ENCODE measurements around the gene NPFF.

The NPFF gene

DNA sequence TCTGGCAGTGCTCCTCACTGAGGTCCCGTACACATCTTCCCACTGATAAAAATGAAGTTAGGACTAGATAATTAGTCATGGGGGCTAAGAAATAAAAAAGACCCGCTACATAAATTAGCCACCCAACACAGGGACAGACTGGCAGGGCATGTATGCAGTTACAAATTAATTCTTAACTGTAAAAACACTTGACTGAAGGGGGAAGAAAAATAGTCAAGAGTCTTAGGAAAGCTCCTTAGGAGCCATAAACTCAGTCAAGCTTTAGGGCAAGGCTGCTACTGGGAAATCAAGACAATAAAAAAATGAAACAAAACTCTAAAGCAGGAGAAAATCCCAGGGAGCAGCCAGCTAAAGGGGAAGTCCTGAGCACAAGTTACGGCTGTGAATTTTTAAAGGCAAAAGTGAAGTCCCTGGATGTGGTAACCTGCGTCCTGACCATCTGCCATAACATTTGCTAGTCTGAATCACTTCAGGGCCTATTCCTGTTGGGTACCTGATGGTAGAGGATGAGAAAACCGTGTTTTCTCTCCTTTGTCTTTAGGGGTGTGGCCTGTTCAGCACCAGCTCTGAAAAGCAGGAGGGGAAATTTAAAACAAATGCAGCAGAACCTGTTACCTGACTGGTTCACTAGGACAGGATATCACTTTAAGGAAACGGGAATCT lies 7.5 kb upstream of the NPFF start:
- no peak for DNase-seq (ENCODE audit: low read depth)
- H3K4me3 ChIP-seq (ENCODE audit: low read length), result no peak overlapping the region
- TF ChIP-seq, protein P1, sequence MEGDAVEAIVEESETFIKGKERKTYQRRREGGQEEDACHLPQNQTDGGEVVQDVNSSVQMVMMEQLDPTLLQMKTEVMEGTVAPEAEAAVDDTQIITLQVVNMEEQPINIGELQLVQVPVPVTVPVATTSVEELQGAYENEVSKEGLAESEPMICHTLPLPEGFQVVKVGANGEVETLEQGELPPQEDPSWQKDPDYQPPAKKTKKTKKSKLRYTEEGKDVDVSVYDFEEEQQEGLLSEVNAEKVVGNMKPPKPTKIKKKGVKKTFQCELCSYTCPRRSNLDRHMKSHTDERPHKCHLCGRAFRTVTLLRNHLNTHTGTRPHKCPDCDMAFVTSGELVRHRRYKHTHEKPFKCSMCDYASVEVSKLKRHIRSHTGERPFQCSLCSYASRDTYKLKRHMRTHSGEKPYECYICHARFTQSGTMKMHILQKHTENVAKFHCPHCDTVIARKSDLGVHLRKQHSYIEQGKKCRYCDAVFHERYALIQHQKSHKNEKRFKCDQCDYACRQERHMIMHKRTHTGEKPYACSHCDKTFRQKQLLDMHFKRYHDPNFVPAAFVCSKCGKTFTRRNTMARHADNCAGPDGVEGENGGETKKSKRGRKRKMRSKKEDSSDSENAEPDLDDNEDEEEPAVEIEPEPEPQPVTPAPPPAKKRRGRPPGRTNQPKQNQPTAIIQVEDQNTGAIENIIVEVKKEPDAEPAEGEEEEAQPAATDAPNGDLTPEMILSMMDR (IDR thresholded peaks at IDR 0.05; ENCODE audit: insufficient read depth, low read depth, low read length, missing control alignments), result no peak

DNA sequence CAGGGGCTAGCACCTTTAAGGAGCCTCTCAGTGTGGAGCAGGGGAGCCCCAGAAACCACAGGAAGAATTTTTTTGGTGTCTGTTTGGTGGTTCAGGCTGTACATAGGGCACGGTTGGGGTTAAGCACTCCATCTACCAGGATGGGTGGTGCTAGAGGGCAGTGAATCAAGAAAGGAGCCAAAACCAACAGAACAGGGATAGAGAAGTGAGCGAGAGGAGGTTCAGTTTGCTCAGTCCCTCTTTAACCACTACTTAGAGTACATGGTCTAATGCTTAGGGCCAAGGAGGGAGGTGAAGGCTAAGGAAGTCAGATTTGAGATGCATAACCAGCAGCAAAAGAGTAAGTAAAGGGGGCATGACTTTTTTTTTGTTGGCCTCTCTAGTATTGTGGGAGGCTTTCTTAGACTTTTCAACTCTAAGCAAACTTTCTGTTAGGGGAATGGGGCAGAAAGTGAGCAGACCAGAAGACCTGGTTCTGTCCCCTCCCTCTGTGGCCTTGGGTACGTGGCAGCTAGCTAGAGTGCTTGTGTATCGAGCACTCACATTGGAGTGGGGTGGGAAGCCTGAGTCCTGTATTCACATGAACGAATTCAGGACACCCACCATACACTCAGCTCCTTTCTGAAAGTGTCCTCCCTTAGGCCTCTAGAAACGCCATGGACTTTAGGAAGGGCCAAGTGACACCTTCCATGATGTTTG lies 6.6 kb upstream of the NPFF start:
- H3K4me3 ChIP-seq (ENCODE audit: low read length), result no peak overlapping the region
- TF ChIP-seq, protein P1 (IDR thresholded peaks at IDR 0.05; ENCODE audit: insufficient read depth, low read depth, low read length, missing control alignments), result no peak
- DNase-seq (ENCODE audit: low read depth), result no peak

DNA sequence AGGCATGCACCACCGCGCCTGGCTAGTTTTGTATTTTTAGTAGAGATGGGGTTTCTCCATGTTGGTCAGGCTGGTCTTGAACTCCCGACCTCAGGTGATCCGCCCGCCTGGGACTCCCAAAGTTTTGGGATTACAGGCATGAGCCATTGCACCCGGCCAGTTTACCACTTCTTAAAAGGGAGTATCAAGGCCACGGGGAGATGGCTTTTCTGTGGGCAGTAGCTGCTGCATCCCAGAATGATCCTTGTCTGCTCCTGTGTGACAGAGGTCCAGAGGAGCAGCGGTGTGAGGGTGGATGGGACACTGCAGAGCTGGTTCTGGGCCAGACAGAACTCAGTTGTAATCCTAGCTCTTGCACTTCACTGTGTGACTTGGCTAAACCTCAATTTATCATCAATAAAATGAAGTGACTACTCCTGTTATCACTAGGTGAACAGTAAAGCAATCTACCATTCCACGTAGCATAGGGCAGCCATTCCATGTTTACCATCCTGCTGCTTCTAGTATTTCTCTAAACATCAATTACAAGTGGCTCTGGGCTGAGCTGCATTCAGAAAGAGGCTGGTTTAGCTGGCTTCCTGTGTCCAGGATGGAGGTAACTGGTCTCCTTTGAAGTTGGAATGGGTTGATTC lies 3.0 kb upstream of the NPFF start:
- no peak for DNase-seq (ENCODE audit: low read depth)
- TF ChIP-seq, protein P1 (IDR thresholded peaks at IDR 0.05; ENCODE audit: insufficient read depth, low read depth, low read length, missing control alignments), result no peak
- no peak overlapping the region for H3K4me3 ChIP-seq (ENCODE audit: low read length)

DNA sequence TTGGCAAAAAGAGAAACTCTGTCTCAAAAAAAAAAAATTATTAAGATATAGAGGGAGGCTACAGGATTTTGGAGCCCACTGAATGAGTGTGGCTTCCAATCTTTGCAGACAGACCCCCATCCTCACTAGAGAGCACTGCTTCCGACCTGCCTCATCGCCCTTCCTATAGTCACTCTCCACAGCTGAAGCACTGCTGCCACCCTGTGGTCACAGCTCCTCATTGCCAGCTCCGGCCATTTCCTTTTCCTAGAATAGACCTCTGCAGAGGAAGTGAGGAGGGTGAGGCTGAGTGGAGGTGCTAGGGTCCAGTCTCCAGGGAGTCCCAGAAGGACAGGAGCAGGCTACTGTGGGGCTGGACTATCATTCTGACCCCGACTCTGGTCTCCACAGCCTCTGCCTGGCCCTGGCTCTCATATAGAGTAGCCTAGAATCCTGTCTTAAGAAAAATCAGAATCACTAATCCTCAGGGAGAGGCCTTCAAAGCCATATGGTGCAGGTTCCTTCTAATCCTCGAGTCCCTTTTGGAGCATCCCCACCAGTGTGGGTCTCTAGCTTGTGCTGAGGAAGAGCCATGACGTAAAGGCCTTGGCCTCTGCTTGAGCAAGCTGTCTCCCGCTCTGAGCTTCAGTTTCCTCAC lies 1.4 kb upstream of the NPFF start:
- DNase-seq (ENCODE audit: low read depth), result peak; percentile 75
- no peak overlapping the region for H3K4me3 ChIP-seq (ENCODE audit: low read length)
- TF ChIP-seq, protein P1 (IDR thresholded peaks at IDR 0.05; ENCODE audit: insufficient read depth, low read depth, low read length, missing control alignments), result peak; percentile 97

DNA sequence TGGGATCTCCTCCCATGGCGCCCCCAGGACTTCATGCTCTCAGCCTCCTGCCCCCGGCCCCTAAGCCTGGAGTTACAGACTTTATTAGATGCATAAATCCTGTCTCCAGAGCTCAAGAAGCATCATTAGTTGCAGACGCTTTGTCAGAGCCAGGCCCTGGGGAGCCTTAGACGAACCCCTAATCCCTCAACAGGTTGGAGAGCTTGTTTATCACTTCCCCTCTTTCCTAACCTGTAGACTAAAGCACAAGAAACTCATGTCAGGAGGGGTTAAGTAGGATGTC lies 260 bp upstream of the NPFF start:
- H3K4me3 ChIP-seq (ENCODE audit: low read length), result no peak overlapping the region
- TF ChIP-seq, protein P1 (IDR thresholded peaks at IDR 0.05; ENCODE audit: insufficient read depth, low read depth, low read length, missing control alignments), result no peak

DNA sequence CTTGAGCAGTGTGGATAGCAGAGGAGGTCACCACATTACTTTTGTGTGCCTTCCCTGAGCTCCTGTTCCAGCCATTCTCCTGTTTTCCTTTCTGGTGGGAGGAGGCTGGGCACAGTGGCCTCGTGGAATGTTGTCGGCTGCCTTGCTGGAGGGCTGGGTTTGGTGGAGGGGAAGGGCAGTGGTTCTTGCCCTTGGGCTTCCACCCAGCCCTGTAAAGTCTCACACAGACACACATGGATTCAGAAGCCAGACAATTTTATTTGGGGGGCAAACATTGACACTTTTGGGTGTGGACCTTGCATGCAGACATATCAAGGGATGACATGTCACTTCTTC lies 866 bp downstream of the NPFF start:
- no peak overlapping the region for H3K4me3 ChIP-seq (ENCODE audit: low read length)
- TF ChIP-seq, protein P1 (IDR thresholded peaks at IDR 0.05; ENCODE audit: insufficient read depth, low read depth, low read length, missing control alignments), result no peak
- no peak for DNase-seq (ENCODE audit: low read depth)

More for the DNA sequence above, 260 bp upstream of the NPFF start:
- no peak for DNase-seq (ENCODE audit: low read depth)

Data from epithelial cell of esophagus (primary cell).